Stimulated activated naive CD4-positive, alpha-beta T cell treated with Interleukin-2 at 50 U/mL for 16 hours (primary cell): Measurements from ENCODE around the gene CRYBG1.
"Not testable (repeated sequence)": the region's sequence is repeated elsewhere in the genome, so short reads cannot be mapped to it uniquely, and the experiment has no call there.

ENCODE experiments used
- DNase-seq: peaks from one replicate; lab custom pipeline; 2025; lab: John Stamatoyannopoulos, UW

Gene CRYBG1

DNA sequence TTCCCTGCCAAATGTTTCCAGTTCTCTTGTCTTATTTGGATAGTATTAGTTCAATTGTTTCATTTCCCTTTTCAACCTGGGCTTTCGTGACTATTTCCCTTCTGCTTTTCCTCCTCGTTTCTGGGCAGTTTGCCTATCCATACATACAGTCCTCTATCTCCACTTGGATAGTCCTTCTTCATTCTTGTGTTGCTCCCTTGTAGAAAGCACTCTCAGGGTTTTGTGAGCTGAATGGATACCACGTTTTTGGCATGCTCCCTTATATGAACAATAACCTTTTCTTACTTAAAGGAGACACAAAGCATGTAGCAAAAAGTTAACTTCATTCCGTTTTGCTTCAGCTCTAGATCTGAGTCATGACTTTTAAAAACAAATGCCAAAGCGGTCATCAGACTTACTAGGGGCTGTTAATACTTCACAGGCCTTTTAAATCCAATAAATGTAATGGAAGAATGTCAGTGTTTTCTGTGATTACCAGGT is 16.6 kb downstream of the CRYBG1 start:
- no peak for DNase-seq

DNA sequence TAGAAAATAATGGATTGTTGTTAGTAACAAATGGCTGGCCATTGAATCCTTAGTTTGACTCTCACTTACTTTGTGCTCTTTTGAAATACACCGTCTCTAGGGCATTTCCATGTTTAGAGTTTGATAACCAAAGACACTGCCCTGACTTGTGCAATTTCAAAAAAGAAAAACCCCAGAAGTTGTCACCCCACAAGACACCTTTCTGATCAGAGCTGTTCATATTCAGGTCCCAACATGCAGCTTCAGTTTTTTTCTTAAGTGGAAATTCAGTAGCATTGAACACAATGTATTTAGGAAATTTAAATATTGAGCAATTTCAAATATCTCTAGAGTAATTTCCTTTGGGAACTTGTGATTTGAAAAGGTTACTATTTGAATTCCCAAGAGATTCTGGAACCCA is 19.4 kb downstream of the CRYBG1 start:
- DNase-seq: no peak

DNA sequence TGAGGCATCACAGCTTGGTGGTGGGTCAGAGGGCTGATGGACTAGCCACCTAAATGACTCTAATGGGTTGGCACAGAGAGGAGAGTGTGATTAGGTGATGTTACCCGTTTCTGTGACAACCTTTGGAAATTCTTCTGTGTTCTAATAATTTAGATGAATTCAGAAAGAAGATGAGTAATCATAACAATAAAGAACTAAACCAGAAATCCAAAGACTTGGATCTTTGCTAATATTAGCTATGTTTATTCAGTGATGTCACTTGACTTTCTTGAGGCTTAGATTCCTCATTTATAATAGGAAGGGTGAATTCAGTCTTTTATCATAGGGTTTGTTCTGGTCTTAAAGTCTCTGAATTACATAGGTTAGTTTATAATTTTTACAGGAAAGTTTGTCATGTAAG is 19.9 kb downstream of the CRYBG1 start:
- DNase-seq: no peak

DNA sequence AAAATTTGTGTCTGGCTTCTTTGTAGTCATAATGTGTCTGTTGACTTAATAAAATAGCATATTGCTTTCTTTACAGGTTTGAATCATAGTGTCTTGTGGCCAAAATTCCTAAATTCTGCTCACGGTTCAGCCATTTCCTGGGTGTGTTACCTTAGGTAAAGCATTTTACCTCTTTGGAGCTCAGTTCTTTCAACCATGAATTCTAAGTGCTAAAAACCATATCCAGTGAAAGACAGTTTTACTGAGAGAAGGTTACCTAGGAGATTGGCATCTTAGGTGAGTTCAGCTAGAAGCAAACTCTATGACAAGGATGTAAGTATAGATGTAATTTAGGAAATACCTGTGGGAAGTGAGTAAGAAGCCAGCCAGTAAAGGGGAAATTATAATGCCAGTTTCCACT is 20.7 kb downstream of the CRYBG1 start:
- DNase-seq: no peak

DNA sequence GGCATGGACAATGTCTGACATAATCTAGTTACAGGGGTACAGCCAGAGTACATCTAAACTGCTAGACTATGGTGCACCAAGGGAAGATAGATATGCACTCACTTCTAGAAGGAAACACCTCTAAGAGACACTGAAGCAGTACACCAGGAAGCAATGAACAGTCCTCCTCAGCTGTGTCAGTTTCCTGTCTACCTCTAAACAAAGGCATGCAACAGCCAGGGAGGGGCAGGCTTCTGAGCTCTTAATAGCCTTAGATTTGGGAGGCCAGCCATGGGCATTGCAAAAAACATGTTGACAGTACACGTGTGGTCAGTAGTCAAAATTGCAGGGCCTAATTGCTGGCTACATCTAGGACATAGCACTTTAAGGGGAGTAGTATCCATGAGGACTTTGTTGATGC is 21.4 kb downstream of the CRYBG1 start:
- no peak for DNase-seq

DNA sequence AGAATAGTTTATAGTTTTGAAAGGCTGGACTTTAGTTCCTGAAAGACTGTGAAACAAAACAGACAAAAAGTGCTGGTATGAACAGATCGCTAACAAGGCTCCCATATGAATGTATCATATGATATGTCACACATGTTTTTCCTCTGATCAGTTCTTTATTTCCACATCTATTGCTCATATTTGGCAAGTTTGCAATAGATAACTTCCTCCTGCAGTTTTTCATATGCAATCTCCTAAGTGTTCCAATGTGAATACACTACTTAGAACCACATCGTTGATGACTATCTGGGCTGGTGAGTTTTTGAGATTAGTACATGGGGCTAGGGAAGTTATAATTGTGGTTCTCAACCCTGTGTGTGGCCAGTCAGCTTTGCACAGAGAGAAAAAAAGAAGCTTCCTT is 23.1 kb downstream of the CRYBG1 start:
- DNase-seq: no peak

DNA sequence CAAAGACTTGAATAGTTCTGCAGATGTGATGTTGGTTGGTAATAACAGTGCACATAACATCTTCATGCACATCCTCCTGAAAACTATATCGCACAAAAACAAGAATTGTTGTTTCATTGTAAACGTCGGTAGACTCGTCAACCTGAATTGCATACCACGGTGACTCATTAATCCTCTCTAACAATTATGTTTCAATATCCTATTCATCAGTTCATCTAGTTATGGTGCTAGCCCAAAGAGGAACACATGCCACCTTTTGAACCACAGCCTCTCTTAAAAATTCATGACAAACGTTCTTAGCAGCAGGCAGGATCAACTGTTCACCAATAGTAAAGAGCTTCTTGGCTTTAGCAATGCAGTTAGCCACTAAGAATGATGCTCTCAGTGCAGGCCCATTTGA is 25.0 kb downstream of the CRYBG1 start:
- no peak for DNase-seq

DNA sequence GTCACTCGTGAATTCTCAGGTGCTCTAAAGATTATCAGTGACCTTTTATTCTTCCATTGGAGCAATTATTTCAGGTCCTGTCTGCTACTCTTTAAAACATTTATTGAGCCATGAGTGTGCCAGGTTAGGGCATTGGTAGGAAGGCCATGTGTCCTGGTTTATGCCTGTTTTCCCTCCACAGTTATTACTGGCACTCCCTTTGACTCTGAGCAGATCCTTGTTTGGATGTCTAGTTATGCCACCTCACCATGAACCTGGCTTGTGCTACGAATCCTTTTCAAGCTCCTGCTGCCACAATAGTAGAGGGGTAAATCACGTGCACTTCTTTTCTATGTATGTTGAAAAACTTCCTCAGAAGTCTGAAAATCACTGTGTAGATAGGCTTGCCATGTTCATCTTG is 27.4 kb downstream of the CRYBG1 start:
- DNase-seq: no peak

DNA sequence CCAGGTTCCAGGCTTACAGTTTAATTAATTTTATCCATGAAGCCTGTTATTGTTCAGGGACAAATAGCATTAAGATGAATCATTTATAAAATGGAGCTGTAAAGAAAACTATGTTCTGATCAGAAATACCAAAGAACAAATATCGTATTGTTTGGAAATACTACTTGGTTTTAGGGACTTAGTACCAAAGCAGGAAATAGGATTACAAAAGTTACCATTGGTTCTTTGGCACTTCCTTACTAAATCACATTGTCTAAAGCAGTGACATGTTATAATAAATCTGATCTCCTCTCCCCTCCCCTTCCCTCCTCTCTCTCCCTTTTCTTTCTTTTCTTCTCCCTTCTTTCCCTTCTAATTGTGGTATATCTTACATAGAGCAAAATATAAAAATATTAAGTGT is 29.6 kb downstream of the CRYBG1 start:
- DNase-seq: no peak

DNA sequence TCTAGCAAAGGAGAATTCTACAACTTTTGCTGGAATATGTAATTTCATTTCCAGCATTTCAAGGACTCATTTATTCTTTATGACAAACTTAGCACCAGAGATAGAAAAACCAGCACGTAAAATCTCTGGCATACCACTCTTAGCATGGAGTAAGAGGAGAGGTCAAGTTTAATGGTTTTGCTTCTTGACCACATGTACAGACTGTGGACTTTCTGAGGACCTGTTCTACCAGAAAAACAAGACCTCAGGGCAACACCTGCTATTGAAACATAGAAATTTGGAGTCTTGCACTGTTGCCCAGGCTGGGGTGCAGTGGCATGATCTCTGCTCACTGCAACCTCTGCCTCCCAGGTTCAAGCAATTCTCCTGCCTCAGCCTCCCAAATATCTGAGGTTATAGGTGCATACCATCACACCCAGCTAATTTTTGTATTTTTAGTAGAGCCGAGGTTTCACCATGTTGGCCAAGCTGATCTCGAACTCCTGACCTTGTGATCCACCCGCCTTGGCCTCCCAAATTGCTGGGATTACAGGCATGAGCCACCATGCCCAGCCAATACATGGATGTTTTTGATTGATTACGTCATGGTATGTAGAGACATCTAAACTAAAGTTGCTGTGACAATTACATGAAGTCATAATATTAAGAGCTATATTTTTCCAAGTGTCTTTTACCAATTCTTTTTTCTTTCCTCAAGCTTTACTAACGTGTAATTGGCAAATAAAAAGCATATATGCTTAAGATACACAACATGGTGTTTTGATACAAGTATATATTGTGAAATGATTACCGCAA is 36.1 kb downstream of the CRYBG1 start:
- DNase-seq: no peak

DNA sequence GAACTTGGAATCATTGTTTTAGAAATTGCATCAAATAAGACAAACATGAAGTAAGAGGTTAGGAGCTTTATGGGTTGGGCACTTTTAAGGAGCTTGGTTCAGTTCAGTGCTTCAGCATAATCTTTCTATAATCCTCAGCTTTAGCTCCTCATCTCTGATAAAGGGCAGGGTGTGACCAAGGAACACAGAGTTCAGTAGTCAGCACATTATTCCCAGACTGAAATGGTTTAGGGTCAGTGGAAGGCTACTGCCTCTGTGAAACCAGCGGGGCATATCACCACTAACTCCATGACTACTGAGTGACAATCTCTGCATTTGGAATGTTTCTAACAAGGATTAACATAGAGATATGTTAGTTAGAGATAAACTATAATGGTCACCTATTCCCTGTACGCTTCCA is 36.9 kb downstream of the CRYBG1 start:
- no peak for DNase-seq

DNA sequence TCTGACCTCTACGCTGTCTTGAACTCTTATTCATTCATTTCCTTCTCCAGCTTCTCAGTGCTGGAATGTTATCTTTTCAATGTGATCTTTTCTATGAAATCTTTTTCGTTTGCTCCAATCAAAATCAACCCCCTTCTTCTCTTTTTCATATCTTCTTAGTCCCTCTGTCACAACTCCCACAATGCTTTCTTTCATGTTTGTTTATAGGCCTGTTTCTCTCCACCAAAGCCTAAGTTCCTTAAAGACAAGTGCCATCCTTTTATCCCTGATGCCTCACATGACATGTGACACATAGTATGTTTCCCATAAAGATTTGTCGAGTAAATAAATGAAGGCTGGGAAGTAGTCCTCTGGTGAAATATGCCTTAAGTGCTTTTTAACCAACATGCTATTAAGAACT is 38.1 kb downstream of the CRYBG1 start:
- DNase-seq: no peak

DNA sequence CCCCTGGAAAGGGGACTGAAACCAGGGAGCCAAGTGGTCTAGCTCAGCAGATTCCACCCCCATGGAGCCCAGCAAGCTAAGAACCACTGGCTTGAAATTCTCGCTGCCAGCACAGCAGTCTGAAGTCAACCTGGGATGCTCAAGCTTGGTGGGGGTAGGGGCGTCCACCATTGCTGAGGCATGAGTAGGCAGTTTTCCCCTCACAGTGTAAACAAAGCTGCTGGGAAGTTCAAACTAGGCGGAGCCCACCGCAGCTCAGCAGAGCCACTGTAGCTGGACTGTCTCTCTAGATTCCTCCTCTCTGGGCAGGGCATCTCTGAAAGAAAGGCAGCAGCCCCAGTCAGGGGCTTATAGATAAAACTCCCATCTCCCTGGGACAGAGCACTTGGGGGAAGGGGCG is 44.5 kb downstream of the CRYBG1 start:
- not testable (repeated sequence) for DNase-seq

DNA sequence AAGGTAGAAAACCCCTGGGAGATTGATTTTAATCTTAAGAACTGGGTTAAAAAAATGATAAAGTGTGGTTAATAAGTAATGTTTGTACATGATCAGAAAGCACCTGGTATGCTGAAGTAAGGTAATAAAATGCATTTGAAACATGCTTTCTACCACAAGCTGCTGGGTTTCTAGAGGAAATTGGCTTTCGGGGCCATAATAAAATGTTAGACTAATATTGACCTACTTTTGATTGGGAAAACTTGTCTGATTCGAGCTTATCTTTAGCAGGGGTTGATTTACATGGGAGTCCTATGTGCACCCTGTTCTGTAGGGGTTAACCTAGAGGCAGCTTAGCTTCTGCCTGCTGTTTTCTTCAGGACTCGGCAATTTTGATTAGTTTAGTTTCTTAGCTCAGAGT is 50.5 kb downstream of the CRYBG1 start:
- DNase-seq: no peak

DNA sequence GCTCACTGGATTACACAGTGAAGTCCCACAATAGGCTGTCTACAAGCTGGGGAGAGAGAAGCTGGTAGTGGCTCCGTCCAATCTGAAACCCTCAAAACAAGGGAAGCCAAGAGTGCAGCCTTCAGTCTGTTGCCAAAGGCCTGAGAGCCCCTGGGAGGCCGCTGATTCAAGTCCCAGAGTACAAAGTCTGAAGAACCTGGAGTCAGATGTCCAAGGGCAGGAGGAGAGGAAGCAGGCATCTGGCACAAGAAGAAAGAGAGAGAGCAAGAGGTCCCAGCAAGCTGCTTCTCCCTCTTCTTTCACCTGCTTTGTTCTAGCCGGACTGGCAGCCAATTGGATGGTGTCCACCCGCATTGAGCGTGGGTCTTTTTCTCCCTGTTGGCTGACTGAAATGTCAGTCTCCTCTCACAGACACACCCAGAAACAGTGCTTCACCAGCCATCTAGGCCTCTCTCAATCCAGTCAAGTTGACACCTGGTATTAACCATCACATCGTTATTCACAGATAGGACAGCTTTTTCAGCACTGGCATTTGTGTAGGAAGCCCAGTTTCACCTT is 51.2 kb downstream of the CRYBG1 start:
- DNase-seq: no peak

DNA sequence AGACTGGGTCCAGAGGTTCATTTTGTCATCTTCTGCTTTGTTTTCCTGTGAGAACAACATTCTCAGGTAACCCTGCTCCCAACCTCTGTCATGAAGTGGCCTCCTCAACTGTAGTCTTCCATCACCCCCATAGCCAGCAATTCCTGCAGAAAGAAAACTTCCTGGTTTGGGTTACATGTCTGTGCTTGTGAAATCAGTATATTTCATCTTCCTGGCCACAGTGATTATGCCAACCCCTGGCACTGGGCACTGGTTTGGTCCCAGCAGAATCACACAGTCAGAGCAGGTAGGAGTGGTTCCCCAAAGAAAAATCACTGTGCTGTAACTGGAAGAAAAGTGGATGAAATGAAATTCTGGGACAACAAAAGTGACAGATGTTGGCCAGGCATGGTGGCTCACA is 52.5 kb downstream of the CRYBG1 start:
- no peak for DNase-seq

DNA sequence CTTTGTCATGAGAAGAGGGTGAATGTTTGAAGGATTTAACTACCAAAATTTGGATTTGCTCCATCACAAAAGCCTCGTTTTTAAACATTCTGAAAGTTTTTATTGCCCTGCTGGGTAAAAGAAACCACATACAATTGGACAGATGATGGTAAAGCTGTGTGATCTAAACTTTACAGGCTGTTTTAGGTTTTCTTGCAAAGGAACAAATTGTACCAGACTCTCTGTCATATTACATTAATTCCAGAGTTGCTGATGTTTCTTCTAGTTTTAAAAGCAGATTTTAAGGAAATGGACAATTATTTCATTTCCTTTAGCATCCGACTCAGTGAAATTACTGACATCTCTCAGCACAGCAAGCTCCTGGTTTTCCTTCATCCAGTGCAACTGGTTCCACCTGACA is 53.2 kb downstream of the CRYBG1 start:
- no peak for DNase-seq

DNA sequence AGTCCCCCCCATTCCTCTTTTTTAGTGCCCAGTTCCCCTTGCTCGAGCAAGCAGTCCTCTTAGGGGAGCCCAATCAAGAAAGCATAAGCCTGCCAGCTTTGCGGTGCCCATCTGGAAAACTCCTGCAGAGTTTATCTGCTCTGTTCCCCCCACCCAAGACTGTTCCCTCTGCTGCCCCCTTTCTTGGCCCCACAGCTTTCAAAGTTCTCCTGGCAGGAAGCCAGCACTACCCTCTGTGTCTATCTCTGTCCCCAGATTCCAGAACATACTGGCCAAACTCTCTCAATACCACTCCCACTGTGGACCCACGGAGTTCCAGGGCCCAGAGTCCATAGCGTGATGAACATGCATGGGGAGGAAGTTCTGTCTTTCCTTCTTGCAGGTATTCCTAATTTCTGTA is 55.4 kb downstream of the CRYBG1 start:
- no peak for DNase-seq

DNA sequence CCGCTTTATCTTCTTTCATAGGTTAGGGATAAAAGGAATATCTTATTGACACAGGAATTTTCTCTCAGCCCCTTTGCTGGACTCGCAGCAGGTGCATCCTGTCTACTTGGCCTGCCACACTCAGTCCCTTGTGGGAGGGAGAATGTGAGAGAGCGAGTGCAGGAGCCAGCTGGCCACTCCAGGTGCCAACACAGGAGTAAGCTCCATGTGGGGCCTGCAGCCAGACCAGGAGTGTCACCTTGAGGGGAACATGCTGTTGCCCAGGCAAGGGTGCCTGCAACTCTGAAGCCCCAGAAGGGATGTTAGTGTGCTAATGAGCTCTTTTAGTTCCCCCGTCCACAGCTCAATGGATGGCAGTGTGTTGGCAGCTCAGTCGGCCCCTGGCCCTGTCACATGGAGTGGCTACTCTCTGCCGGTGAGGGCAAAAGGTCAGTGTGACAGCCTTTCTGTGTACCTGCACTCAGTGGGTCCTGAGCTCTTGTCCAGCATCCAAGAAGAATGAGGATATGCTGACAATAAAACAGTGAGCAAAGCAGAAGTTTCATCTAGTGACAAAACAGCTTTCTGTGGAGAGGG is 57.1 kb downstream of the CRYBG1 start:
- DNase-seq: no peak

DNA sequence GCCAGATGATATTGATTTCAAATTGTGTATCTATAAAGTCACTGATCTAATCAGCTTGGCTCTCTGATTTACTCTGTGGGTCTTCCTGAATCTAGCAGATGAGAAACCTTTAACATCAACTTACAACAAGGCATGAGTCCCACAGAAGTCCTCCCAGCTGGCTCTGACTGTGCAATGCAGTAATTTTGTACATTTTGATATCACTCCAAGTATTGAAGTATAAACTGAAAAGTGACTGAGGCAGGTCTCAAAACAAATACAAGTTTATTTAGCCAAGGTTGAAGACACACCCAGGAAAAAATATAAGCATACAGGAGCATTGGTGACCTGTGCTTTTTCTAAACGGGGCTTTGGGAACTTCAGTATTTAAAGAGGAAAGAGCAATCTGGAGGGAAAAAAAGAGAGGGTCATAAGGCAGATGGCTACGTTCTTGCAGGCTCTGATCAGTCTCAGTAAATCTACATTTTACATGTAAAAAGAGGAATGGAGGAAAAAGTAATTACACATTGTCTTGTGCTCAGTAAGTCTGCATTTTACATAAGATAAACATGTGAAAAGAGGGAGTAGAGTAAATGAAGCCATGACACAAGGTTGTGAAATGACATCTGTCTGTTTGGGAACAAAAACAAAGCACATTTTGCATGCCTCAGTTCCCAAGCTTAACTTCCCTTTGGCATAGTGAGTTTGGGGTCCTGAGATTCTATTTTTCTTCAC is 59.5 kb downstream of the CRYBG1 start:
- no peak for DNase-seq

DNA sequence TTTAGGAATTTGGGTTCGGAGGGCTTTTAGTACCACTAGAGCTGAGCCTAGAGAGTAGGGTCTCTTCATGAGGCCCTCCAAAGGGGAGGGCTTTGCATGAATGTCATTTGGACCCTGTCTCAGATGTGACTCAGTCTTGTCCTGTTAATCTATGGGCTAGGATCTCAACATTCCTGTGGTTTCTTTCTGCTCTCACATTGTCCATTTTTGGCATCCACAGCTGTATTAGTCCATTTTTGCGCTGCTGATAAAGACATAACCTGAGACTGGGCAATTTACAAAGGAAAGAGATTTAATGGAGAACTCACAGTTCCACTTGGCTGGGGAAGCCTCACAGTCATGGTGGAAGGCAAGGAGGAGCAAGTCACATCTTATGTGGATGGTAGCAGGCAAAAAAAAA is 61.0 kb downstream of the CRYBG1 start:
- DNase-seq: no peak

DNA sequence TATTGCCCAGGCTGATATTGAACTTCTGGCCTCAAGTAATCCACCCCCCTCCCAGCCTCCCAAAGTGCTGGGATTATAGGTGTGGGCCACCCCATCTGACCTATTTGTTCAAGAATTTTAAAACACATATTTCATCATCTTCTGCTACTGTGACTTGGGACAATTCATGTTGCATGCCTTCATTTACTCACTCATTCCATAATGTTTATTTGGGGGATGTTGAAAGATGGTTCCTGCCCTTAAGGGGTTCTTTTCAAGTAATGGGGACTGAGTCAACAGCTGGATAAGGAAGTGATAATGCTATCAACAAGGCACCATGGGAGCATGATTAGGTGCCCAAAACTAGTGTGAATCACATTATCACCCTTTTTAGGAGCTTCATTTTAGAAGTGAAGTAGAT is 62.0 kb downstream of the CRYBG1 start:
- no peak for DNase-seq

DNA sequence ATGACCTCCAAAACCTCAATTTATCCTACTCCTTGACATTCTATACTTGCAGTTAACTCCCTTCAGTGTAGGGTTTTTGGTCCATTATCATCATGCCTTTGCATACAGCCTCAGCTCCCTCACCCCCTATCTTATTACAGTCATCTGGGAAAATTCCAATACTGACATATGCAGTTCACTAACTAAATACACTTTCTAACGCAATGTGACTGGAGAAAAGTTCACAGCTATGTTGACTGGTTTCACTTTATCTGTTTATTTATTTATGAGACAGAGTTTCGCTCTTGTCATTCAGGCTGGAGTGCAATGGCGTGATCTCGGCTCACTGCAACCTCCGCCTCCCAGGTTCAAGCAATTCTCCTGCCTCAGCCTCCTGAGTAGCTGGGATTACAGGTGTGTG is 64.9 kb downstream of the CRYBG1 start:
- no peak for DNase-seq
